Stomach (tissue), 4 donors: ENCODE results near the gene TMEM143.

Experiments used
- EP300 ChIP-seq: sonication (generic); formaldehyde crosslinking; IDR thresholded peaks from one replicate; pipeline ENCODE4 v1.6.1; 2017; ENCODE audit warnings: antibody characterized with exemption
- POLR2A ChIP-seq, 4 donors: fragments of 450-650 bp; IDR thresholded peaks; one replicate each; pipeline ENCODE4 v1.6.1; 2016; ENCODE audit warnings: antibody characterized with exemption in 4 of 4, control low read depth in 2 of 4, mild to moderate bottlenecking in 1 of 4, moderate library complexity in 1 of 4
- POLR2AphosphoS5 ChIP-seq, 3 donors: sonication (generic); formaldehyde crosslinking; IDR thresholded peaks; one replicate each; pipeline ENCODE4 v1.6.1; 2016; ENCODE audit warnings: antibody characterized with exemption in 3 of 3
- TF ChIP-seq, protein P1 (sequence below), 7 experiments: fragments of 450-650 bp in 4 of 7; fragments of 200-600 bp in 3 of 7; sonication (generic) in 3 of 7; IDR thresholded peaks; one replicate each; pipeline ENCODE4 v1.5.1; 2016 to 2019; ENCODE audit warnings: antibody characterized with exemption in 7 of 7, control low read depth in 2 of 7, mild to moderate bottlenecking in 1 of 7

GRCh38 chr19:48308631-48309586, 54.8 kb downstream of the TMEM143 start:
- TF ChIP-seq, protein P1, sequence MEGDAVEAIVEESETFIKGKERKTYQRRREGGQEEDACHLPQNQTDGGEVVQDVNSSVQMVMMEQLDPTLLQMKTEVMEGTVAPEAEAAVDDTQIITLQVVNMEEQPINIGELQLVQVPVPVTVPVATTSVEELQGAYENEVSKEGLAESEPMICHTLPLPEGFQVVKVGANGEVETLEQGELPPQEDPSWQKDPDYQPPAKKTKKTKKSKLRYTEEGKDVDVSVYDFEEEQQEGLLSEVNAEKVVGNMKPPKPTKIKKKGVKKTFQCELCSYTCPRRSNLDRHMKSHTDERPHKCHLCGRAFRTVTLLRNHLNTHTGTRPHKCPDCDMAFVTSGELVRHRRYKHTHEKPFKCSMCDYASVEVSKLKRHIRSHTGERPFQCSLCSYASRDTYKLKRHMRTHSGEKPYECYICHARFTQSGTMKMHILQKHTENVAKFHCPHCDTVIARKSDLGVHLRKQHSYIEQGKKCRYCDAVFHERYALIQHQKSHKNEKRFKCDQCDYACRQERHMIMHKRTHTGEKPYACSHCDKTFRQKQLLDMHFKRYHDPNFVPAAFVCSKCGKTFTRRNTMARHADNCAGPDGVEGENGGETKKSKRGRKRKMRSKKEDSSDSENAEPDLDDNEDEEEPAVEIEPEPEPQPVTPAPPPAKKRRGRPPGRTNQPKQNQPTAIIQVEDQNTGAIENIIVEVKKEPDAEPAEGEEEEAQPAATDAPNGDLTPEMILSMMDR (IDR thresholded peaks at IDR 0.05) = no peak
- TF ChIP-seq POLR2AphosphoS5 (IDR thresholded peaks at IDR 0.05) (no peak), POLR2A (IDR thresholded peaks at IDR 0.05) (no peak), EP300 (no peak)
